ENCODE measurements around the gene SCPEP1. TPM values are rescaled to one million over a fixed set of nuclear protein-coding genes. Genes with fewer than 3 reads are reported as not detected.

SCPEP1 gene
- polyA plus RNA-seq, 1 of the 3 experiments (the other 2 are of a cell fraction), result 99.6 TPM

DNA sequence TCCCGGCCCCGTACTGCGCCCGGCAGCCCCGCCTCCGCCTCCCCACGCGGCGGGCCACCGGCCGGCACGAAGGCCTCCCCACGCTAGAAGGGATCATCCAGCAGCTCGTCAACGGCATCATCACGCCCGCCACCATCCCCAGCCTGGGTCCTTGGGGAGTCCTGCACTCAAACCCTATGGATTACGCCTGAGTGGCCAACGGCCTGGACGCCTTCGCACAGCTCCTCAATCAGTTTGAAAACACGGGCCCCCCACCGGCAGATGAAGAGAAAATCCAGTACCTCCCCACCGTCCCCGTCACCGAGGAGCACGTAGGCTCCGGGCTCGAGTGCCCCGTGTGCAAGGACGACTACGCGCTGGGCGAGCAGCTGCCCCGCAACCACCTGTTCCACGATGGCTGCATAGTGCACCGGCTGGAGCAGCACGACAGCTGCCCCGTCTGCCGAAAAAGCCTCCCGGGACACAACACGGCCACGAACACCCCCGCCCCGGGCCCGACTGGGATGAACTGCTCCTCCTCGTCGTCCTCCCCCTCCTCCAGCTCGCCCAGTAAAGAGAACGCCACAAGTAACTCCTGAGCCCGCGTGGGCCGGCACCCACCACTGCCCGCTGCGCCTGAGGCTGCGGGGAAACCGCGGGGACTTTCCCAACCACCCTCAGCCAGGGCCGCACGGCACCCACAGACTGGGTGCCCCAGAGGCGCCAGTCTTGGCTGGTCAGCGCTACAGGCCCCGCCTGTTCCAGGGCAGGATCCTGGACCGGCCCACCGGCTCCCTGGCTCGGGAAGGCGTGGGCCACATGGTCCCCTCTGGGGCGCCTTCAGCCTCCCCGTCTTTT is 68.2 kb downstream of the SCPEP1 start:
- CTCF ChIA-PET, result interaction anchor here (0.6 to 2.7 kb wide), 7 partner anchors 8 to 76 kb away, joined by 3 to 7 read pairs (median 3); partner anchors contain the start of gene SCPEP1
- H4K20me1 ChIP-seq (ENCODE audit: insufficient read depth), result no peaks in the 10 kb centered on the region
- H3K79me2 ChIP-seq (ENCODE audit: insufficient read depth), result no peaks in the 10 kb centered on the region
- H3K4me1 ChIP-seq (ENCODE audit: control insufficient read depth in 1 of 2, insufficient read depth in 2 of 2, low read depth in 1 of 2, low read length in 1 of 2), result no peaks in the 10 kb centered on the region
- POLR2A ChIA-PET, result interaction anchor here (0.6 kb wide), 1 partner anchor 10 kb away, joined by 3 read pairs; no protein-coding TSS in a partner anchor
- no peak overlapping the region for H3K4me3 ChIP-seq (ENCODE audit: low read depth in 2 of 2, low read length in 1 of 2)
- no peak overlapping the region for H3K27ac ChIP-seq (ENCODE audit: low read depth in 2 of 2, low read length in 1 of 2)
- DNase-seq, result peak; percentile 52
- no peaks in the 10 kb centered on the region for H3K9me3 ChIP-seq
- no peaks in the 10 kb centered on the region for H3F3A ChIP-seq (replicated peaks; ENCODE audit: insufficient read depth)
- H3K36me3 ChIP-seq (replicated peaks in 1 of 2; ENCODE audit: control insufficient read depth in 1 of 2, insufficient read depth in 2 of 2, low read length in 1 of 2), result no peaks in the 10 kb centered on the region
- H3K4me2 ChIP-seq, result no peak overlapping the region
- 83% methylated on average over 45 of the region's 69 CpGs for WGBS (ENCODE audit: low lambda C conversion rate)
- TF ChIP-seq FOSL2 (IDR thresholded peaks at IDR 0.05; ENCODE audit: borderline replicate concordance, low read depth) (no peak), JUND (IDR thresholded peaks at IDR 0.05) (no peak), ELF1 (IDR thresholded peaks at IDR 0.05) (no peak)
- TF ChIP-seq, protein P1, sequence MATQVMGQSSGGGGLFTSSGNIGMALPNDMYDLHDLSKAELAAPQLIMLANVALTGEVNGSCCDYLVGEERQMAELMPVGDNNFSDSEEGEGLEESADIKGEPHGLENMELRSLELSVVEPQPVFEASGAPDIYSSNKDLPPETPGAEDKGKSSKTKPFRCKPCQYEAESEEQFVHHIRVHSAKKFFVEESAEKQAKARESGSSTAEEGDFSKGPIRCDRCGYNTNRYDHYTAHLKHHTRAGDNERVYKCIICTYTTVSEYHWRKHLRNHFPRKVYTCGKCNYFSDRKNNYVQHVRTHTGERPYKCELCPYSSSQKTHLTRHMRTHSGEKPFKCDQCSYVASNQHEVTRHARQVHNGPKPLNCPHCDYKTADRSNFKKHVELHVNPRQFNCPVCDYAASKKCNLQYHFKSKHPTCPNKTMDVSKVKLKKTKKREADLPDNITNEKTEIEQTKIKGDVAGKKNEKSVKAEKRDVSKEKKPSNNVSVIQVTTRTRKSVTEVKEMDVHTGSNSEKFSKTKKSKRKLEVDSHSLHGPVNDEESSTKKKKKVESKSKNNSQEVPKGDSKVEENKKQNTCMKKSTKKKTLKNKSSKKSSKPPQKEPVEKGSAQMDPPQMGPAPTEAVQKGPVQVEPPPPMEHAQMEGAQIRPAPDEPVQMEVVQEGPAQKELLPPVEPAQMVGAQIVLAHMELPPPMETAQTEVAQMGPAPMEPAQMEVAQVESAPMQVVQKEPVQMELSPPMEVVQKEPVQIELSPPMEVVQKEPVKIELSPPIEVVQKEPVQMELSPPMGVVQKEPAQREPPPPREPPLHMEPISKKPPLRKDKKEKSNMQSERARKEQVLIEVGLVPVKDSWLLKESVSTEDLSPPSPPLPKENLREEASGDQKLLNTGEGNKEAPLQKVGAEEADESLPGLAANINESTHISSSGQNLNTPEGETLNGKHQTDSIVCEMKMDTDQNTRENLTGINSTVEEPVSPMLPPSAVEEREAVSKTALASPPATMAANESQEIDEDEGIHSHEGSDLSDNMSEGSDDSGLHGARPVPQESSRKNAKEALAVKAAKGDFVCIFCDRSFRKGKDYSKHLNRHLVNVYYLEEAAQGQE (IDR thresholded peaks at IDR 0.05; ENCODE audit: low read depth, low read length), result no peak
- no peak overlapping the region for H2AFZ ChIP-seq (ENCODE audit: low read depth)
- H3K9me2 ChIP-seq, result no peaks in the 10 kb centered on the region
- H3K9ac ChIP-seq, result no peak overlapping the region
- H3K27me3 ChIP-seq (ENCODE audit: insufficient read depth), result no peaks in the 10 kb centered on the region; the same call in 1 of the 2 replicates

DNA sequence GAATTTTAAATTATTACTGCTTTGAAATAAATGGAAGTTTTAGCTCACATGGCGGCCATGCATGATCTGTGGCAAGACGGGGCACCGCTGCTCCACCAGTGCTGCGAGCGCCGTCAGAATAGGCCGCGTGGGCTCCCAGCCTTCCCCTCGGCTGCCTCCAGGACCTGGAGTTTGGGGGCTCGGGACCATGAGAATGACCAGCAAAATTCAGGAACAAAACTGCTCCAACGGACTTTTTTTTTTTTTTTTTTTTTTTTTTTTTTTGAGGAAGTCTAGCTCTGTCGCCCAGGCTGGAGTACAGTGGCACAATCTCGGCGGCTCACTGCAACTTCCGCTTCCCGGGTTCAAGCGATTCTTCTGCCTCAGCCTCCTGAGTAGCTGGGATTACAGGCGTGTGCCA is 68.8 kb downstream of the SCPEP1 start:
- Histone ChIP-seq H3K27ac (ENCODE audit: low read depth in 2 of 2, low read length in 1 of 2) (no peak overlapping the region), H3K4me2 (no peak overlapping the region), H3K9ac (no peak overlapping the region), H3K9me2 (no peaks in the 10 kb centered on the region), H3F3A (replicated peaks; ENCODE audit: insufficient read depth) (no peaks in the 10 kb centered on the region), H2AFZ (ENCODE audit: low read depth) (no peak overlapping the region), H3K9me3 (no peaks in the 10 kb centered on the region), H4K20me1 (ENCODE audit: insufficient read depth) (no peaks in the 10 kb centered on the region), H3K79me2 (ENCODE audit: insufficient read depth) (no peaks in the 10 kb centered on the region), H3K36me3 (replicated peaks in 1 of 2; ENCODE audit: control insufficient read depth in 1 of 2, insufficient read depth in 2 of 2, low read length in 1 of 2) (no peaks in the 10 kb centered on the region), H3K27me3 (ENCODE audit: insufficient read depth) (no peaks in the 10 kb centered on the region; the same call in 1 of the 2 replicates), H3K4me3 (ENCODE audit: low read depth in 2 of 2, low read length in 1 of 2) (no peak overlapping the region), H3K4me1 (ENCODE audit: control insufficient read depth in 1 of 2, insufficient read depth in 2 of 2, low read depth in 1 of 2, low read length in 1 of 2) (no peaks in the 10 kb centered on the region)
- TF ChIP-seq, protein P2, sequence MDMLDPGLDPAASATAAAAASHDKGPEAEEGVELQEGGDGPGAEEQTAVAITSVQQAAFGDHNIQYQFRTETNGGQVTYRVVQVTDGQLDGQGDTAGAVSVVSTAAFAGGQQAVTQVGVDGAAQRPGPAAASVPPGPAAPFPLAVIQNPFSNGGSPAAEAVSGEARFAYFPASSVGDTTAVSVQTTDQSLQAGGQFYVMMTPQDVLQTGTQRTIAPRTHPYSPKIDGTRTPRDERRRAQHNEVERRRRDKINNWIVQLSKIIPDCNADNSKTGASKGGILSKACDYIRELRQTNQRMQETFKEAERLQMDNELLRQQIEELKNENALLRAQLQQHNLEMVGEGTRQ (IDR thresholded peaks at IDR 0.05; ENCODE audit: borderline replicate concordance, low read depth, low read length), result no peak
- no peak for TF ChIP-seq EZH2phosphoT487 (IDR thresholded peaks at IDR 0.05; ENCODE audit: borderline replicate concordance, low read depth)
- TF ChIP-seq FOXM1 (IDR thresholded peaks at IDR 0.05; ENCODE audit: low read depth), result no peak
- no peak for TF ChIP-seq RCOR1 (IDR thresholded peaks at IDR 0.05; ENCODE audit: low read length)
- TF ChIP-seq RXRA (IDR thresholded peaks at IDR 0.05; ENCODE audit: borderline replicate concordance, low read depth), result no peak
- no peak for TF ChIP-seq TEAD4 (IDR thresholded peaks at IDR 0.05; ENCODE audit: borderline replicate concordance, insufficient read depth)
- no peak for TF ChIP-seq FOSL2 (IDR thresholded peaks at IDR 0.05; ENCODE audit: borderline replicate concordance, low read depth)
- TF ChIP-seq, protein P3, sequence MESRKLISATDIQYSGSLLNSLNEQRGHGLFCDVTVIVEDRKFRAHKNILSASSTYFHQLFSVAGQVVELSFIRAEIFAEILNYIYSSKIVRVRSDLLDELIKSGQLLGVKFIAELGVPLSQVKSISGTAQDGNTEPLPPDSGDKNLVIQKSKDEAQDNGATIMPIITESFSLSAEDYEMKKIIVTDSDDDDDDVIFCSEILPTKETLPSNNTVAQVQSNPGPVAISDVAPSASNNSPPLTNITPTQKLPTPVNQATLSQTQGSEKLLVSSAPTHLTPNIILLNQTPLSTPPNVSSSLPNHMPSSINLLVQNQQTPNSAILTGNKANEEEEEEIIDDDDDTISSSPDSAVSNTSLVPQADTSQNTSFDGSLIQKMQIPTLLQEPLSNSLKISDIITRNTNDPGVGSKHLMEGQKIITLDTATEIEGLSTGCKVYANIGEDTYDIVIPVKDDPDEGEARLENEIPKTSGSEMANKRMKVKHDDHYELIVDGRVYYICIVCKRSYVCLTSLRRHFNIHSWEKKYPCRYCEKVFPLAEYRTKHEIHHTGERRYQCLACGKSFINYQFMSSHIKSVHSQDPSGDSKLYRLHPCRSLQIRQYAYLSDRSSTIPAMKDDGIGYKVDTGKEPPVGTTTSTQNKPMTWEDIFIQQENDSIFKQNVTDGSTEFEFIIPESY (IDR thresholded peaks at IDR 0.05; ENCODE audit: borderline replicate concordance, low read depth), result no peak
- TF ChIP-seq GABPA (IDR thresholded peaks at IDR 0.05; ENCODE audit: low read depth), result no peak
- TF ChIP-seq FOXJ3 (CRISPR knock-in tag; IDR thresholded peaks at IDR 0.05), result no peak
- TF ChIP-seq YY1 (IDR thresholded peaks at IDR 0.05; ENCODE audit: low read depth), result no peak
- no peak for TF ChIP-seq RAD21 (IDR thresholded peaks at IDR 0.05; ENCODE audit: low read length)
- TF ChIP-seq TCF12 (IDR thresholded peaks at IDR 0.05), result no peak
- TF ChIP-seq, protein P4, sequence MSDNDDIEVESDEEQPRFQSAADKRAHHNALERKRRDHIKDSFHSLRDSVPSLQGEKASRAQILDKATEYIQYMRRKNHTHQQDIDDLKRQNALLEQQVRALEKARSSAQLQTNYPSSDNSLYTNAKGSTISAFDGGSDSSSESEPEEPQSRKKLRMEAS (IDR thresholded peaks at IDR 0.05; ENCODE audit: low read depth), result no peak
- ChIA-PET POLR2A (no interaction called here), CTCF (interaction anchor here (1.5 kb wide), 1 partner anchor 38 kb away, joined by 4 read pairs; the partner anchor contains the start of gene AKAP1)
- 86% methylated on average over 18 of the region's 18 CpGs for WGBS (ENCODE audit: low lambda C conversion rate)
- no peak for DNase-seq
